ENCODE measurements around the gene PITPNM3.

PITPNM3 gene

GRCh38 chr17:6551869-6552531 is 4.4 kb downstream of the PITPNM3 start:
- no peak for DNase-seq (ENCODE audit: low read depth)

GRCh38 chr17:6551356-6551755 is 5.0 kb downstream of the PITPNM3 start:
- no peak for DNase-seq (ENCODE audit: low read depth)

- DNase-seq (ENCODE audit: low read depth) = no peak
Measured at GRCh38 chr17:6549384-6550036, 6.8 kb downstream of the PITPNM3 start.

GRCh38 chr17:6548578-6549330 is 7.6 kb downstream of the PITPNM3 start:
- no peak for DNase-seq (ENCODE audit: low read depth)

GRCh38 chr17:6548034-6548433 is 8.3 kb downstream of the PITPNM3 start:
- no peak for DNase-seq (ENCODE audit: low read depth)

- DNase-seq (ENCODE audit: low read depth) = no peak
Measured at GRCh38 chr17:6547336-6547735, 9.0 kb downstream of the PITPNM3 start.

- no peak for DNase-seq (ENCODE audit: low read depth)
Measured at GRCh38 chr17:6546069-6546718, 10.2 kb downstream of the PITPNM3 start.

GRCh38 chr17:6545291-6545690 is 11.1 kb downstream of the PITPNM3 start:
- DNase-seq (ENCODE audit: low read depth) = no peak

GRCh38 chr17:6544011-6544370 is 12.4 kb downstream of the PITPNM3 start:
- DNase-seq (ENCODE audit: low read depth) = no peak

- no peak for DNase-seq (ENCODE audit: low read depth)
Measured at GRCh38 chr17:6543079-6544010, 13.0 kb downstream of the PITPNM3 start.

GRCh38 chr17:6542577-6542976 is 13.8 kb downstream of the PITPNM3 start:
- DNase-seq (ENCODE audit: low read depth) = no peak

- DNase-seq (ENCODE audit: low read depth) = no peak
Measured at GRCh38 chr17:6541886-6542285, 14.5 kb downstream of the PITPNM3 start.

GRCh38 chr17:6539871-6540270 is 16.5 kb downstream of the PITPNM3 start:
- DNase-seq (ENCODE audit: low read depth) = no peak

- DNase-seq (ENCODE audit: low read depth) = no peak
Measured at GRCh38 chr17:6536566-6537065, 19.7 kb downstream of the PITPNM3 start.

GRCh38 chr17:6536053-6536452 is 20.3 kb downstream of the PITPNM3 start:
- no peak for DNase-seq (ENCODE audit: low read depth)

GRCh38 chr17:6534846-6535514 is 21.4 kb downstream of the PITPNM3 start:
- no peak for DNase-seq (ENCODE audit: low read depth)

- DNase-seq (ENCODE audit: low read depth) = no peak
Measured at GRCh38 chr17:6532441-6532885, 23.9 kb downstream of the PITPNM3 start.

- no peak for DNase-seq (ENCODE audit: low read depth)
Measured at GRCh38 chr17:6531575-6531974, 24.8 kb downstream of the PITPNM3 start.

- DNase-seq (ENCODE audit: low read depth) = no peak
Measured at GRCh38 chr17:6530324-6530920, 25.9 kb downstream of the PITPNM3 start.

- DNase-seq (ENCODE audit: low read depth) = no peak
Measured at GRCh38 chr17:6528557-6528956, 27.8 kb downstream of the PITPNM3 start.
